ENCODE measurements around the gene CREB3L1. TPM values are rescaled to one million over a fixed set of nuclear protein-coding genes. Genes with fewer than 3 reads are reported as not detected.

Gene CREB3L1
- total RNA-seq, 1 donor from 2014 or later, result 0.43 TPM

GRCh38 chr11:46263120-46263519, 14.3 kb upstream of the CREB3L1 start:
- no peak overlapping the region for H3K4me3 Mint-ChIP-seq
- Histone ChIP-seq H3K4me3 (no peak overlapping the region), H3K79me2 (ENCODE audit: low read depth) (no peaks in the 10 kb centered on the region)

GRCh38 chr11:46264030-46264429, 13.4 kb upstream of the CREB3L1 start:
- no peaks in the 10 kb centered on the region for H3K79me2 ChIP-seq (ENCODE audit: low read depth)
- no peak overlapping the region for H3K9ac ChIP-seq
- no peak overlapping the region for H3K4me2 ChIP-seq
- H3F3A ChIP-seq (ENCODE audit: low read depth), result no peaks in the 10 kb centered on the region
- peaks cover 13% of the 10 kb centered on the region for H3K27me3 Mint-ChIP-seq (ENCODE audit: insufficient read depth, low read depth)
- H3K27me3 ChIP-seq, result no peaks in the 10 kb centered on the region
- peaks cover 8% of the 10 kb centered on the region for H3K4me1 ChIP-seq
- H2AFZ ChIP-seq (replicated peaks), result no peak overlapping the region
- no peak overlapping the region for H3K27ac Mint-ChIP-seq
- H3K27ac ChIP-seq, result no peak overlapping the region
- no peak overlapping the region for H3K4me3 Mint-ChIP-seq
- no peaks in the 10 kb centered on the region for H3K36me3 Mint-ChIP-seq
- peaks cover 17% of the 10 kb centered on the region for H3K4me1 Mint-ChIP-seq
- TF ChIP-seq CTCF (IDR thresholded peaks at IDR 0.05) (no peak), EZH2 (IDR thresholded peaks at IDR 0.05) (no peak), EZH2phosphoT487 (IDR thresholded peaks at IDR 0.05) (no peak)
- no peaks in the 10 kb centered on the region for H4K20me1 ChIP-seq (ENCODE audit: low read depth)
- H3K4me3 ChIP-seq, result no peak overlapping the region
- H3K9me3 Mint-ChIP-seq, result no peaks in the 10 kb centered on the region
- no peaks in the 10 kb centered on the region for H3K9me3 ChIP-seq (ENCODE audit: low read depth)
- DNase-seq (ENCODE audit: low spot score), result no peak
- no peaks in the 10 kb centered on the region for H3K36me3 ChIP-seq

More at GRCh38 chr11:46263120-46263519, 14.3 kb upstream of the CREB3L1 start:
- Histone ChIP-seq H2AFZ (replicated peaks) (no peak overlapping the region), H4K20me1 (ENCODE audit: low read depth) (no peaks in the 10 kb centered on the region), H3K4me2 (no peak overlapping the region), H3K36me3 (no peaks in the 10 kb centered on the region), H3K9ac (no peak overlapping the region), H3K9me3 (ENCODE audit: low read depth) (no peaks in the 10 kb centered on the region), H3K27ac (no peak overlapping the region), H3K27me3 (no peaks in the 10 kb centered on the region), H3K4me1 (peaks cover 8% of the 10 kb centered on the region), H3F3A (ENCODE audit: low read depth) (no peaks in the 10 kb centered on the region)
- Mint-ChIP-seq H3K27me3 (ENCODE audit: insufficient read depth, low read depth) (peaks cover 11% of the 10 kb centered on the region), H3K9me3 (no peaks in the 10 kb centered on the region), H3K27ac (no peak overlapping the region), H3K36me3 (no peaks in the 10 kb centered on the region), H3K4me1 (peaks cover 17% of the 10 kb centered on the region)
- TF ChIP-seq CTCF (IDR thresholded peaks at IDR 0.05) (no peak), EZH2phosphoT487 (IDR thresholded peaks at IDR 0.05) (no peak), EZH2 (IDR thresholded peaks at IDR 0.05) (no peak)
- DNase-seq (ENCODE audit: low spot score), result no peak

DNA sequence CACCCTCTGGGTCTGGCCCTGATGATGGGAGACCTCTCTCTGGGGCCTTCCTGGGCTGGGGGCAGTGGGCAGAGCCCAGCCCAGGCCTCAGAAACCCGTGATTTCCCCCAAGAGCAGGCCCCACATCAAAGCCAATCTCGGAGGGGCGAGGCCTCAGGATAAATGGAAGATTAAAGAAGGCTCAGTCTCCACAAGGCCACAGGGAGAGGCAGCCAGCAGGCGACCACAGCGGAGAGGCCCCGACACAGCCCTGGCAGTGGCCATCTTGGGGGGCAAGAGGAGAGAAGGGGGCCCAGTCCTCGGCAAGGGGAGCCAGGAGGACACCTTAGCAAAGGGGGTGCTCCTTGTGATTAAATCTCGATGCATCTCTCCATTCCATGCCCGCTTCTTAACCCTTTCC, 12.5 kb upstream of the CREB3L1 start:
- Histone ChIP-seq H4K20me1 (ENCODE audit: low read depth) (no peaks in the 10 kb centered on the region), H3K27ac (no peak overlapping the region), H3K4me1 (peaks cover 8% of the 10 kb centered on the region), H3K4me3 (no peak overlapping the region), H3K79me2 (ENCODE audit: low read depth) (no peaks in the 10 kb centered on the region), H2AFZ (replicated peaks) (peak overlapping the region; percentile 5), H3K36me3 (no peaks in the 10 kb centered on the region), H3K9ac (no peak overlapping the region), H3K27me3 (no peaks in the 10 kb centered on the region), H3F3A (ENCODE audit: low read depth) (no peaks in the 10 kb centered on the region), H3K4me2 (no peak overlapping the region), H3K9me3 (ENCODE audit: low read depth) (no peaks in the 10 kb centered on the region)
- no peak for DNase-seq (ENCODE audit: low spot score)
- H3K36me3 Mint-ChIP-seq, result no peaks in the 10 kb centered on the region
- H3K4me1 Mint-ChIP-seq, result peaks cover 9% of the 10 kb centered on the region
- no peak for TF ChIP-seq CTCF (IDR thresholded peaks at IDR 0.05)
- no peak for TF ChIP-seq EZH2phosphoT487 (IDR thresholded peaks at IDR 0.05)
- TF ChIP-seq EZH2 (IDR thresholded peaks at IDR 0.05), result no peak
- H3K27me3 Mint-ChIP-seq (ENCODE audit: insufficient read depth, low read depth), result peaks cover 9% of the 10 kb centered on the region
- H3K9me3 Mint-ChIP-seq, result no peaks in the 10 kb centered on the region
- peak overlapping the region; percentile 41 for H3K4me3 Mint-ChIP-seq
- no peak overlapping the region for H3K27ac Mint-ChIP-seq
